IPS-NIHi11 (cell line): Measurements from ENCODE around the gene DPM3.

ENCODE experiments used
- DNase-seq: peaks from one replicate; pipeline ENCODE4 v3.0.0; 2012; ENCODE audit warnings: mixed read lengths, low spot score

Gene DPM3

GRCh38 chr1:155093911-155094621 is 46.3 kb downstream of the DPM3 start:
- DNase-seq = peak; percentile 43

DNA sequence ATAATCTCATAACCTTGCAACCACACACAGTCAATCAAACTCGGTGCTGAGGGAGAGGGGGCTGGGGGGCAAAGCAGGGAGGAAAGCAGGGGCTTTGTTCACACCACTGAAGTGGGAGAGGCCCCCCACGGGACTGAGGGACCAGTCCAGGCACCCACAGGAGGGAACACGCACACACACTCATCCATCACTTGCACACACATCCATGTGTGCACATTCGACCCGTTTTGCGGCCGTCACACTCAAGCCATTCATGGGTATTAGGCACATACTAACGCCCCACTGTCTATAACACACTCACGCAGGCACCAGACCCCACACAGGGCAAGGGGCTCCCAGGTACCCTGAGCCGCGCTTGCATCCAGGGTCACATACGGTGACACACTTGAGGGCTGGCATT is 47.7 kb downstream of the DPM3 start:
- DNase-seq = no peak

DNA sequence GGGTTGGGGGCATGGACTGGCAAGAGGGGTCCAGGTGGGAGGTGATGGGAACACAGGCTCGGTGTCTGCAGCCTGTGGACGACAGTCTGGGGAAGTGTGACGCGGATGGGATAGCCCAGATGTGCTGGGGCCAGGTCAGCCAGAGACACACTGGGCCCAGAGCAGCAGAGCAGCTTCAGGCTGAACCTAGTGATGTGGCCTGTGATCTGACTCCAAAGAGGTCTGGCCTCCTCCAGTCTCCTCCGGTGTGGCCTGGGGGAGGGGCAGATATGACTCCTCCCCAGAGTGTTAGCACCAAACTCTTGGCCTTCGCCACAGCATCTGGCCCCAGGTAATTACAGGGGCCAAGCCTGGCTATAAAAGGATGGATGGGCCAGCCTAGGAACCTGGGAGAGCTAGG is 48.2 kb downstream of the DPM3 start:
- no peak for DNase-seq

DNA sequence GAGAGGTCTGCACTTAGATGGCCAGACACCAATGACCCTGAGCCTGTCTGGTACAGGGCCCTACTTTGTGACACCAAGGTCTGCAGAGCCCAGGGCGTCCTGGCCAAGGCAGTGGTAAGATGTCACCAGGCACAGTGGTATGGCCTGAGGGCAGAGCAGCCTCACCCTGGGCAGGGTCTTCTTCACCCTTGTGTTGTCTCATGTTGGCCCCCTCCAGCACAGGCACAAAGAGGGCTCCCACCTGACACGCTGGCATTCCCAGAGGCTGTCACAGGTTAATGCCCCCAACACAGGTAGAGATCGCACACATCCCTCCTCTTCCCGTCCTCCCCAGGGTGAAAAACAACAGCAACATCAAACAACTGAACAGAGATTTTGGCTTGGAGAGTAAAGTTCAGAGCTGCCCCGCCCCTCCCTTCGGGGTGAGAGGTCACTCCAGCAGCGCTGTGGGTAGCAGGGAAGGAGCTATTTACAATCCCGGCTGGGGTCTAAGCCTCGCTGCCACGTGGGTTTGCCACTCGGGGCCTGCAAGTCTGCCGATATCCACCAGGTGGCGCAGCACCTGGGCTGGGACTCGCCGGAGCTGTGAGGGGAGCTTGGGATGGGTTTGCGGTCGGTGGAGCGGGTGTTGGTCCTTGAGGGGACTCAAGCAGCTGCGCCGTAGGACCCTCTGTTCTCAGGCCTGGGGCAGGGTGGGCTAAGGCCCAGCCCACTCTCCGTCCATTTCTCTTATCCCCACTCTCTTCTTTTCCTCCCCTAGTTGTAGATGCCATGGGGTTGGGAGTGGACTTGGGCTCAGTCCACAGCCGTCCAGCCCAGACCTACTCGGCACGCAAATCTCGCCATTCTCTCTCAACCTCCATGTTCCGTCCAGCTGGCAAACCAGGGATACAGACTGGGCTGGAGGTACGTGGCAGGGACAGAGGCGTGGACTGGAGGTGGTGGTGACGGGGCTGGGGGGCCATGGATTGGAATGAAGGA is 49.0 kb downstream of the DPM3 start:
- peak; percentile 84 for DNase-seq
